Endothelial cell of umbilical vein (primary cell): Measurements from ENCODE around the gene OSBPL5. TPM values are rescaled to one million over a fixed set of nuclear protein-coding genes. Genes with fewer than 3 reads are reported as not detected.

Experiments used
- BruUV-seq: library from RNA; stranded (reverse); fragments of 400-500 nt; replicated peaks from 2 replicates; lab custom pipeline; 2021; lab: Mats Ljungman, UMichigan
- CTCF ChIA-PET: fragments of 300-600, 350-600 bp; sonication (Branson Sonifier 250); formaldehyde crosslinking; loops from one replicate; lab custom pipeline; 2021; ENCODE audit warnings: antibody characterized with exemption, inconsistent platforms; lab: Charles Lee
- POLR2A ChIA-PET: fragments of 300-600, 350-600 bp; sonication (Branson Sonifier 250); formaldehyde crosslinking; loops from one replicate; lab custom pipeline; 2021; ENCODE audit warnings: antibody characterized with exemption, inconsistent platforms; lab: Charles Lee
- DNase-seq: peaks from one replicate; pipeline ENCODE4 v3.0.0-alpha.2; 2011; ENCODE audit warnings: low read depth, low spot score
- FAIRE-seq: peaks from 2 replicates; lab custom pipeline; 2011; peaks lifted over from hg19 to GRCh38; lab: Jason Lieb, UNC
- H2AFZ ChIP-seq: 2 replicates; pipeline ENCODE4 v1.6.0; 2012; ENCODE audit warnings: low read depth, low read length, control low read depth, inconsistent platforms
- H3K27ac ChIP-seq: 2 replicates; pipeline ENCODE4 v1.5.1; 2011; ENCODE audit warnings: low read depth, mild to moderate bottlenecking, control low read depth, low read length, moderate library complexity; ENCODE audit not compliant: insufficient read depth
- H3K27me3 ChIP-seq, 2 experiments: 2 replicates each; pipeline versions ENCODE4 v1.6.0 to v1.6.1; 2011; ENCODE audit warnings: low read length in 2 of 2, mixed read lengths in 1 of 2; ENCODE audit not compliant: control insufficient read depth in 2 of 2, insufficient read depth in 2 of 2
- H3K36me3 ChIP-seq, 2 experiments: 2 replicates in 1 of 2; 3 replicates in 1 of 2; pipeline ENCODE4 v1.5.1; 2011; ENCODE audit warnings: low read length in 2 of 2, mild to moderate bottlenecking in 1 of 2, moderate library complexity in 1 of 2; ENCODE audit not compliant: control insufficient read depth in 2 of 2, insufficient read depth in 2 of 2; ENCODE audit errors: extremely low read depth in 1 of 2
- H3K4me1 ChIP-seq: 3 replicates; pipeline ENCODE4 v1.5.1; 2011; ENCODE audit warnings: mild to moderate bottlenecking, low read length; ENCODE audit not compliant: control insufficient read depth, insufficient read depth; ENCODE audit errors: extremely low read depth
- H3K4me2 ChIP-seq: 2 replicates; pipeline ENCODE4 v1.6.1; 2011; ENCODE audit warnings: low read length, control low read depth, mixed read lengths; ENCODE audit not compliant: insufficient read depth
- H3K4me3 ChIP-seq, 3 experiments: fragments of 200-600 bp in 1 of 3; sonication (generic), shearing (Covaris generic) in 1 of 3; replicated peaks in 1 of 3; 2 replicates each; pipeline ENCODE4 v1.5.1; 2011 to 2016; ENCODE audit warnings: control low read depth in 3 of 3, low read length in 3 of 3, mild to moderate bottlenecking in 2 of 3, inconsistent platforms in 1 of 3, low read depth in 1 of 3, moderate library complexity in 1 of 3; ENCODE audit not compliant: insufficient read depth in 1 of 3
- H3K79me2 ChIP-seq: 2 replicates; pipeline ENCODE4 v1.6.0; 2012; ENCODE audit warnings: low read length, inconsistent platforms; ENCODE audit not compliant: control insufficient read depth, insufficient read depth
- H3K9ac ChIP-seq: replicated peaks from 2 replicates; pipeline ENCODE3; 2011; ENCODE audit warnings: low read length, control low read depth; ENCODE audit not compliant: insufficient read depth; ENCODE audit errors: extremely low read depth
- H3K9me1 ChIP-seq: replicated peaks from 3 replicates; pipeline ENCODE4 v1.6.0; 2011; ENCODE audit warnings: mild to moderate bottlenecking, low read length; ENCODE audit not compliant: control insufficient read depth, insufficient read depth; ENCODE audit errors: extremely low read depth
- H3K9me3 ChIP-seq: replicated peaks from 2 replicates; pipeline ENCODE4 v1.5.1; 2012; ENCODE audit warnings: low read length, inconsistent platforms; ENCODE audit not compliant: control insufficient read depth, insufficient read depth
- H4K20me1 ChIP-seq: replicated peaks from 2 replicates; pipeline ENCODE3; 2011; ENCODE audit warnings: mild to moderate bottlenecking, low read length; ENCODE audit not compliant: control insufficient read depth, insufficient read depth; ENCODE audit errors: extremely low read depth
- CTCF ChIP-seq, 2 donors: IDR thresholded peaks; 1 replicate in 1 of 2; 2 replicates in 1 of 2; pipeline ENCODE4 v1.5.1; 2011; ENCODE audit warnings: low read length in 2 of 2, mild to moderate bottlenecking in 2 of 2, moderate library complexity in 2 of 2, control low read depth in 1 of 2, inconsistent platforms in 1 of 2, low read depth in 1 of 2; ENCODE audit not compliant: insufficient read depth in 1 of 2; ENCODE audit errors: extremely low read depth in 1 of 2
- EZH2 ChIP-seq: IDR thresholded peaks from 2 replicates; pipeline ENCODE4 v1.6.1; 2012; ENCODE audit warnings: borderline replicate concordance, low read depth, mild to moderate bottlenecking, moderate library complexity, low read length, inconsistent platforms; ENCODE audit not compliant: severe bottlenecking
- FOS ChIP-seq: IDR thresholded peaks from 2 replicates; pipeline ENCODE4 v1.6.1; 2011; ENCODE audit warnings: mild to moderate bottlenecking, low read length, moderate library complexity, borderline replicate concordance; ENCODE audit not compliant: insufficient read depth
- GATA2 ChIP-seq: IDR thresholded peaks from 2 replicates; pipeline ENCODE4 v1.7.0; 2011; ENCODE audit warnings: low read depth, mild to moderate bottlenecking, moderate library complexity, mixed read lengths, low read length; ENCODE audit not compliant: insufficient read length, insufficient read depth
- JUN ChIP-seq: IDR thresholded peaks from 2 replicates; pipeline ENCODE4 v1.6.1; 2011; ENCODE audit warnings: borderline replicate concordance, low read depth; ENCODE audit not compliant: insufficient read length, insufficient read depth
- MAX ChIP-seq: IDR thresholded peaks from 2 replicates; pipeline ENCODE4 v1.6.1; 2011; ENCODE audit not compliant: insufficient read depth, insufficient read length
- MYC ChIP-seq: IDR thresholded peaks from one replicate; pipeline ENCODE4 v1.6.1; 2011; ENCODE audit warnings: mild to moderate bottlenecking, low read depth, low read length
- POLR2A ChIP-seq: IDR thresholded peaks from 2 replicates; pipeline ENCODE4 v1.6.1; 2012; ENCODE audit warnings: low read depth, mild to moderate bottlenecking, control low read depth, low read length
- POLR2AphosphoS5 ChIP-seq: IDR thresholded peaks from 2 replicates; pipeline ENCODE4 v1.6.1; 2012; ENCODE audit warnings: low read depth, mild to moderate bottlenecking, control low read depth, low read length, moderate library complexity; ENCODE audit not compliant: insufficient read depth
- dilution Hi-C: fragments of 300-500 bp; cut with MboI; formaldehyde crosslinking; loops from one replicate; pipeline ENCODE4 v1.15.0; 2019; ENCODE audit warnings: low sequenced_read_pairs; ENCODE audit not compliant: extremely low pct_ligation_motif_present
- intact Hi-C: fragments of 100-400 bp; cut with micrococcal nuclease; formaldehyde crosslinking; loops from one replicate; pipeline ENCODE4 v1.10.0; 2022
- polyA plus RNA-seq, 4 experiments: library from polyadenylated mRNA; depleted of rRNA in 3 of 4; stranded (reverse) in 3 of 4; unstranded in 1 of 4; fragments of >200 nt; gene quantifications; 2 replicates each; pipeline versions ENCODE4 v1.2.1 to v1.2.3, GENCODE V29; 2011 to 2012; ENCODE audit warnings: missing spikeins in 1 of 4
- total RNA-seq: library from RNA; stranded (reverse); gene quantifications from 2 replicates; pipeline ENCODE4 v1.2.3, GENCODE V29; 2021

Gene OSBPL5
- total and polyA plus RNA-seq, 2 donors (not counting 3 experiments of a cell fraction or from before 2014, with no cell fraction given), result 8.7 to 37.7 TPM

DNA sequence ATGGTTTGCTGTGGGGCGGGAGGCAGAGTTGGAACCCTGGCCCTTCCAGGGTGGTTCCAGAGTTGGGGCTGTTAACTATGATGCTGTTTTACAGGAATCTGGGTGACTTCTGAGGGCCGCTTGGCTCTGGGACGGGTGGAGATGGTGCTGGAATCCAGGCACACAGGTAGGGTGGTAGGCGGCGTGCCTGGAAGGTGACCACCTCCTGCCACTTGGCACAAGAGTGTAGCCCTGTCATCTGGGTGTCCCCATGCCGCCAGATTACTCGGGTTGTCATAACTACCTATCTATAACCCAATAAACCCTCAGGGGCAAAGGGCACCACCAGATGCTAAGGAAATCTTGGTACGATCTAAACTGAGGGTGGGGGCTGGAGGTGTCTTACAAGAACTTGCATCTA is 109.2 kb downstream of the OSBPL5 start:
- peak overlapping the region; percentile 77 for H3K4me2 ChIP-seq
- no peaks in the 10 kb centered on the region for H3K9me3 ChIP-seq
- H4K20me1 ChIP-seq, result no peaks in the 10 kb centered on the region
- TF ChIP-seq POLR2A, result no peak
- no peak for TF ChIP-seq MAX
- no peak for TF ChIP-seq CTCF (IDR thresholded peaks at IDR 0.05; ENCODE audit: extremely low read depth in 1 of 2, insufficient read depth in 1 of 2, low read depth in 1 of 2, low read length in 2 of 2)
- no peak for TF ChIP-seq EZH2
- no peak for TF ChIP-seq JUN
- TF ChIP-seq MYC, result no peak
- no peak for TF ChIP-seq POLR2AphosphoS5
- no peak for TF ChIP-seq FOS
- no peak for TF ChIP-seq GATA2
- FAIRE-seq (no peak), DNase-seq (no peak)
- no peak overlapping the region for H3K9ac ChIP-seq
- H3K27me3 ChIP-seq, result no peaks in the 10 kb centered on the region
- peaks cover 0 to 3% of the 10 kb centered on the region in 2 experiments for H3K36me3 ChIP-seq
- H3K27ac ChIP-seq, result no peak overlapping the region
- TSS peak; percentile 44 for BruUV-seq
- H3K79me2 ChIP-seq, result peaks cover 57% of the 10 kb centered on the region
- ChIA-PET CTCF (interaction anchor here (1.1 to 2.8 kb wide), 3 partner anchors 19 to 353 kb away, joined by 4 to 29 read pairs (median 7); no protein-coding TSS in a partner anchor), POLR2A (no interaction called here)
- dilution Hi-C loops (no loop called here), intact Hi-C loops (loop anchor here (1.0 kb wide), 1 partner anchor 104 kb away; no protein-coding TSS in a partner anchor)
- H3K9me1 ChIP-seq, result no peaks in the 10 kb centered on the region
- H3K4me3 ChIP-seq, result peak overlapping the region in 1 of 3 experiments; percentile 70
- no peak overlapping the region for H2AFZ ChIP-seq
- peaks cover 9% of the 10 kb centered on the region for H3K4me1 ChIP-seq
